ENCODE measurements around the gene ARHGAP22.

The ARHGAP22 gene

GRCh38 chr10:48587819-48588218, 17.1 kb downstream of the ARHGAP22 start:
- TF ChIP-seq SIN3A (IDR thresholded peaks at IDR 0.05; ENCODE audit: borderline replicate concordance, insufficient read depth, low read length) = no peak
- no peak for TF ChIP-seq FOXP2 (optimal IDR thresholded peaks at IDR 0.05; ENCODE audit: borderline replicate concordance, extremely low read depth, extremely low read length, insufficient read depth)
- TF ChIP-seq REST (IDR thresholded peaks at IDR 0.05; ENCODE audit: insufficient read depth in 1 of 2, low read depth in 2 of 2, low read length in 2 of 2) = no peak
- no peak for TF ChIP-seq TAF1 (IDR thresholded peaks at IDR 0.05; ENCODE audit: borderline replicate concordance, insufficient read depth, low read length)
- no peak for TF ChIP-seq POLR2AphosphoS5 (IDR thresholded peaks at IDR 0.05; ENCODE audit: low read depth, low read length)

- TF ChIP-seq SIN3A (IDR thresholded peaks at IDR 0.05; ENCODE audit: borderline replicate concordance, insufficient read depth, low read length) (no peak), TAF1 (IDR thresholded peaks at IDR 0.05; ENCODE audit: borderline replicate concordance, insufficient read depth, low read length) (no peak), FOXP2 (optimal IDR thresholded peaks at IDR 0.05; ENCODE audit: borderline replicate concordance, extremely low read depth, extremely low read length, insufficient read depth) (no peak), REST (IDR thresholded peaks at IDR 0.05; ENCODE audit: insufficient read depth in 1 of 2, low read depth in 2 of 2, low read length in 2 of 2) (no peak), POLR2AphosphoS5 (IDR thresholded peaks at IDR 0.05; ENCODE audit: low read depth, low read length) (no peak)
These were observed 17.8 kb downstream of the ARHGAP22 start for GRCh38 chr10:48587101-48587500.

- TF ChIP-seq SIN3A (IDR thresholded peaks at IDR 0.05; ENCODE audit: borderline replicate concordance, insufficient read depth, low read length) (no peak), FOXP2 (optimal IDR thresholded peaks at IDR 0.05; ENCODE audit: borderline replicate concordance, extremely low read depth, extremely low read length, insufficient read depth) (no peak), REST (IDR thresholded peaks at IDR 0.05; ENCODE audit: insufficient read depth in 1 of 2, low read depth in 2 of 2, low read length in 2 of 2) (no peak), POLR2AphosphoS5 (IDR thresholded peaks at IDR 0.05; ENCODE audit: low read depth, low read length) (no peak), TAF1 (IDR thresholded peaks at IDR 0.05; ENCODE audit: borderline replicate concordance, insufficient read depth, low read length) (no peak)
These were observed 21.9 kb downstream of the ARHGAP22 start for GRCh38 chr10:48582970-48583369.

- no peak for TF ChIP-seq SIN3A (IDR thresholded peaks at IDR 0.05; ENCODE audit: borderline replicate concordance, insufficient read depth, low read length)
- no peak for TF ChIP-seq POLR2AphosphoS5 (IDR thresholded peaks at IDR 0.05; ENCODE audit: low read depth, low read length)
- TF ChIP-seq TAF1 (IDR thresholded peaks at IDR 0.05; ENCODE audit: borderline replicate concordance, insufficient read depth, low read length) = no peak
- TF ChIP-seq REST (IDR thresholded peaks at IDR 0.05; ENCODE audit: insufficient read depth in 1 of 2, low read depth in 2 of 2, low read length in 2 of 2) = no peak
These were observed 24.6 kb downstream of the ARHGAP22 start for GRCh38 chr10:48580236-48580635.

All from PFSK-1 (cell line).